ENCODE results near the gene LY6G6F. TPM values are rescaled to one million over a fixed set of nuclear protein-coding genes. Genes with fewer than 3 reads are reported as not detected.
A peak's percentile ranks its signal among the peaks of the same experiment; 100 is the strongest.

Gene LY6G6F
- total RNA-seq, 1 donor from 2014 or later = not detected

DNA sequence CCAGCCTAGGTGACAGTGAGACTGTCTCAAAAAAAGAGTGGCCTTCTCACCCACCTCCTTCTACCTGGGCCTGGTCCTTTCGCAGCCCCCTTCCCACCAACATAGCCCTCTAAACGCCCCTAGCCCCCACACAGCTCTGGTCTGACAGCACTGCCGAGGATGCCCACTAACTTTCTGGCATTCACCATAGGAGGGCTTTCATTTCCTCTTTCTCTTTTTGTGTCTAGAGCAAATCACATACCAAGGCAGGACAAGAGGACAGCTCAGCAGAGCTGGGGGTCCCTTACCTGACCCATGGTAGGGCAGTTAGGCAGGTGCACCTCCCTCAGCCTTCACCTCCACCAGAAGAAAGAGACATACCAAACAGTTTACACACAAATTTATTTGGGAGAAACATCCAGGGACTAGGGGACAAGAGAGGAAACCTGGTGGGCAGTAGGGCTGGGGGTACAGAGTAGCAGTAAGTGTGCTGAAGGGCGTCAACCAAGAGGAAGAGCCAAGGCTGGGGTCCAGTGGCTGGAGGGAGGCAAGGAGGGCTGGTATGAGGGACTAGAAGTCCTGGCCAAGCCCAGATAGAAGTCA, 30.3 kb upstream of the LY6G6F start:
- no peak for DNase-seq (ENCODE audit: low read depth)

GRCh38 chr6:31676904-31677303, 29.8 kb upstream of the LY6G6F start:
- no peak for DNase-seq (ENCODE audit: low read depth)

DNA sequence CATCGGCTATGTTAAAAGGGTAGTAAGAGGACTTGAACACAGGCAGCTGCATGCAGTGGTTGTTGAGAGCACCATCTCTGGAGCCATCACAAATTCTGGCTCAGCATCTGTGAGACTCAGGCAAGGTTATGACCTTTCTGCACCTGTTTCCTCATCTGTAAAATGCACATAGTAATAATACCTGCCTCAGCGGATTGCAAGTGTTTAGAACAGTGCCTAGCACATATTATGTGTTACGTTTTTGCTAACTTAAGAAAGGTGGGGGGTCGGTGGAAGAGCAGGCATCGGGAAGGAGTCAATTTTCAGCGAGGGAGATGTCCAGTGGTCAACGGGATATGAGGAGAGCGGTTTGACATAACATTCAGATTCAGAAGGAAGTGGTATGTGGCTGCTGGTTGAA, 28.7 kb upstream of the LY6G6F start:
- no peak for DNase-seq (ENCODE audit: low read depth)

DNA sequence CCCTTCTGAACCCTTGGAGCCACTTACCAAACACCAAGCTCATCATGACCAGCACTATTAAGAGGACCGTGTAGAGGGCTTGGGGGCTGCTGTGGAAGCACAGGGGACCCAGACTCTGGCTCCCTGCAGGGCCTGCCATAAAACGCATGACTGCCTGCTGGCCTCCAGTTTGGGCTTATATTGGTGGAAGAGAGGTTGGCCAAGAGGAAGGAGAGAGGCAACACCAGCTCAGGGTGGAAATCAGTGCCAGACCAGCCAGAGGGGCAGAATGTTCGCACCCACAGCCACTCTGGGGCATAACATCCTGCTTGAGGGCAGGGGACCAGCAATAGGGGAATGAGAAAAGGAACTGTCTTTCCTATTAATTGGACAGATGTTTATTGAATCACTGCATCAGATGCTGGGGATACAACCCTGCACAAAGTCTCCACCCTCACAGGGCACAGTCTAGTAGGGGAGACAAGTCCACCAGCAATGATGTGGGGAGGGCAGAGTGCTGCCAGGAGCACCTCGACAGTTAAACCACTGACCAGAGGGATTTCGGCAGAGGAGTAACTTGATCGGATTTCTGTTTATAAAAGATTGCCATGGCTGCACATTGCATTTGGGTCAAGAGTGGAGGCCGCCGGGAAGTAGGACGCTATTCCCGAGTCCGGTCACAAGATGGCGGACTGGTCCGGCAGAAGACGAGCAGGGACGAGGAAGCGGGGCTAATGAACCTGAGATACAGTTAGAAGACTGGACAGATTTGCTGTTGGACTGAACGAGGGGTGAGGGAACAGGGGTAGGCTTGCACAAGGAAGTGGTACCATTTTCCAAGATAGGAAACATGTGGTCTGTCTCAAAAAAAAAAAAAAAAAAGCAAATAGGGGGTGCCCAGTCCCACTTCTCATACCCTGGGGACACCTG, 26.2 kb upstream of the LY6G6F start, which contains the start of gene LY6G5C:
Gene LY6G5C (minus strand): TSS at position 842 of the 909 bp plus-strand sequence. CDS start 694 bp downstream, at position 148.
- DNase-seq (ENCODE audit: low read depth) = peak; percentile 89

DNA sequence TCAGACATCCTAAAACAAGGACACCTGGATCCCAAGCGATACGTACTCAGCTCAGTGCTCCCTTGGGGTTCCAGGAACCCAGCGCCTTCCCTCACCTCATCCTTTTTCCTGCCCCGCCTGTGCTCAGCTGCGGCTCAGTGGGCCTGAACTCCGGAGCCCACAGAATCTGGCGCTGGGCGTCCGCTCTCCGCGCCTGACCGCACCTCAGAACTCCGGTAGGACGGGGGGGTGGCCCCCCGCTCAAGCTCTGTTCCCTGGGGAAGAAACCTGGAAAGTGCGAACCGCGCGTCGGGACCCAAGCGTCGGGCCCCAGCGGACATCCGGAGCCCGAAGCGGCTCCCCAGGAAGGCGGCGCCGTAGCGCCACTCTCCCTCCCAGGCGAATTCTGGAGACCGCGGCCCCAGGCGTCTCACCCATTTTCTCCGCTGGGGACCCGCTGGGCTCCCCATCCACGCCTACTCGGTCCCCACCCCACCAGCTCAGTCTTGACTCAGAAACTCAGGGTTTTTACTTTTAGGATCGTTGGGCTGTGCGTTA, 25.5 kb upstream of the LY6G6F start:
- peak; percentile 45 for DNase-seq (ENCODE audit: low read depth)

DNA sequence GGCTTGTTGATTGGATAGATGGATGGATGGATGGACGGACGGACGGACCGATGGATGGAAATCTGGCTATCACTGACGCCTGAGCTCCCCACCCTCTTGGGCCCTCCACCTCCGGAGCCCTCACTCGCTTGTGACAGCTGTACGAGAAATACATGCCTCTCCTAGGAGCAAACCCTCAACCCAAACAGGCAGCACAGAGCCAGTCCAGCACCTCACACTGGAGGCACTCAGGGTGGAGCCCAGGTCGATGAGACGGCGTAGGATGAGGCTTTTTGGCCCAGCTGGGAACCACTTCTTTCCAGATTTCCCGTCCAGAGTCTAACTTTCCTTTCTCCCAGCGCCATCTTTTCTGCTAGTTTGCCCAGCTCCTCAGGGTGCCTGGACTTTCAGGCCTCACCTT, 23.1 kb upstream of the LY6G6F start:
- no peak for DNase-seq (ENCODE audit: low read depth)

DNA sequence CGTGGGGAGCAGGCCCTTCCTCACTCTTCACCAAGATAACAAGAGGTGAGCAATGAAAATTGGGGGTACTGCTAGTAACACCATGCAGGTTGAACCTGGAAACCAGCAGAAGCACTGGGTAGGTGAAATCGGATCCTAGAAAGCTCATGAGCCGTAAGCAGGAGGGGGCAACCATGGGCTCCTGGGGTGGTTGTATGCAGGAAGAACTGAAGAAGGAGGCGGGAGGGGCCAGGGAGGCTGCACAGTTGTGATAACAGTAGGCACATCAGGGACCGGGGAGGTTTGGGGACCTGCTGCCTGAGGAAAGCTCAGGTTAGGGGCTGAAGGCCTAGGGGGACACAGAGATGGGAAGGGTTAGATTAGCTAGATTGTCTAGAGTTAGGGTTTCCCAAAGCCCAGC, 20.2 kb upstream of the LY6G6F start:
- DNase-seq (ENCODE audit: low read depth) = no peak

DNA sequence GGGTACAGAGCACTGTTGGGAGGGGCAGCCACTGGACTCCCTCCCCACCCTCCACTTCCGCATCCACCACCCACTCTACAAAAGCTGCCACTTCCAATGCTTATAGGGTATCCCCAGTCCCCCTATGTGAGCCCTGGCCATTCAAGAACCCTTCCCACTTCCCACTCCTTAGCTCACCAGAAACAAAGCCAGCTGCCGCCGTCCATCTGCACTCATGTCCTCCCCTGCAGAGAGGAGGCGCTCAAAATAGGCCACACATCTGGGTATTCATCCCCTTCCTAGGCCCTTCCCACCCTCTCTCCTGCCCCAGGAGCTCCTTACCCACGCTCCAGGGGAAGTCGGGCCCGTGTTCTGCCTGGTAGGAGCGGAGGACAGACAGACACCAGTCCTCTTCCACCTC, 19.3 kb upstream of the LY6G6F start:
- DNase-seq (ENCODE audit: low read depth) = peak; percentile 70

DNA sequence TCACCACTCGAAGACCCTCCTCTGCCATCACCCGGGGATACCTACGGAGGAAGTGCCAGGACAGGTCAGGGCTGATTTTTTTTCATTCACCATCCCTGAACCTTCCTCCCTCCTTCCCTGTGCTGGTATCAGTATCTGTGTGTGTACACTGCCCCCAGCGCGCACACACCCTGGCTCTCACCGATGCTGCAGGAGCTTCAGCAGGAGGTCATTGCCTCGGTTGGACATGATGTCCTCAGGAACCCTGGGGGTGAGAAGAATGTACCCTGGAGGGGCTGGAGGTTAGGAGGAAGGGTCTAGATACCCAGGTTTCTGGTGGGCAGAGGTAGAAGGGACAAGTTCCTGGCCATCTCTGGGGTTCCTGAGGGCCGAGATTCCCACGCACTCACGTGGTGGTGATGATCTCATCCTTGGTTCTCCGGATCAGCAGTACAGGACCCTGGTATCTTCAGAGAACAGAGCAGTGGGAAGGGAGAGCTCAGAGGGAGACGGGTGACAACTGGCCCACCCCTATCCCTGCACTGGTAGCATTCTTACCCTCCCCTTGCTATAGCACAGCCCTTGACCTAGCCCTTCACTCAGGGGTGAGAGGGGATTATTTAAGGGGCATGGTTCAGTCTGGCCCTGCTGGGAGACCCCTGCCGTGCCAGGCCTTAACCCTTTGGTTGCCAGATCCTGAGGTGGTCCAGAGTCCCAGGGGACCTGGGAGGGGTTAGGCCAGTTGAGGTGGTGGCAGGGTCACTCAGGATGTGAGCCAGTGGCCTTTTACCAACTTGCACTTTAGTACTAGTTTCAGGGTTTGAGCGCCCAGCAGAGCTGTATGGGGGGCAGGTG, 18.6 kb upstream of the LY6G6F start:
- DNase-seq (ENCODE audit: low read depth) = peak; percentile 16

- peak; percentile 7 for DNase-seq (ENCODE audit: low read depth)
These were observed 17.2 kb upstream of the LY6G6F start for GRCh38 chr6:31689249-31690110.

GRCh38 chr6:31690231-31691077, 16.2 kb upstream of the LY6G6F start:
- no peak for DNase-seq (ENCODE audit: low read depth)

- no peak for DNase-seq (ENCODE audit: low read depth)
These were observed 15.6 kb upstream of the LY6G6F start for GRCh38 chr6:31691078-31691463.

- no peak for DNase-seq (ENCODE audit: low read depth)
These were observed 15.0 kb upstream of the LY6G6F start for GRCh38 chr6:31691564-31692108.

DNA sequence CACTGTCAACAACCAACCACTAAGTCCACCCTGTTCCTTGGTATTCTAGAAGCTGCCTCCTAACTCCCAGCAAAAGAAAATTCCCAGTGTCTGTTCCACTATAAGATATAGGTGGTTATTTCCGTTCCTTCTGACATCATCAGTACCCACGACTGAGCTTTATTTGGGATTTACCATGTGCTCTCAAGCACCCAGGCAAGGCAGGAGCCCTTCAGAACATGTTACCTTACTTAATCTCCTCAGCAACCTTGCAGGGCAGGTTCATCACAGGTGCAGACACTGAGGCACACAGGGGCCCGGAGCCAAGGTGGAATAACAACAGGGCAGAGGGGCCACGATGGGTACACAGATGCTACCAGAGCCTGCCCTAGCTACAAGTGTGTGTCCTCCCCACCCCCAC, 14.3 kb upstream of the LY6G6F start:
- DNase-seq (ENCODE audit: low read depth) = no peak

DNA sequence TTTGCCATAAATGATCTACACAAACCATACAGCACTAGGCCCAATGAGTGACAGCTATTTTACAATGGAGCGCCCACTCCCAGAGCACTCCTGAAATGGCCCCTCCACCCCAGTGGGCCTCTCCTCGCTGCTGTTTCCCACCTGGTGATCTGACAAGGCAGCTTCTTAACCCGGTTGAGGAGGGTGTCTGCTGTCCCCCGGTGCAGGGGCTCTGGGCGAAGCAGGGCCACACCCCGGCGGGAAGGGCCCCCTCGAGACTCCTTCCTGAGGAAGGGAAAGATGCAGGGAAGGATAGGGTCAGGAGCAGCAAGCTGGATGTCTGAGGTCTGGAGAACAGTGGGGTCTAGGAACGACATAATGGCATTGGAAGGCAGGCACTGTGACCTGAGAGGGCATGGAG, 13.8 kb upstream of the LY6G6F start:
- DNase-seq (ENCODE audit: low read depth) = no peak

DNA sequence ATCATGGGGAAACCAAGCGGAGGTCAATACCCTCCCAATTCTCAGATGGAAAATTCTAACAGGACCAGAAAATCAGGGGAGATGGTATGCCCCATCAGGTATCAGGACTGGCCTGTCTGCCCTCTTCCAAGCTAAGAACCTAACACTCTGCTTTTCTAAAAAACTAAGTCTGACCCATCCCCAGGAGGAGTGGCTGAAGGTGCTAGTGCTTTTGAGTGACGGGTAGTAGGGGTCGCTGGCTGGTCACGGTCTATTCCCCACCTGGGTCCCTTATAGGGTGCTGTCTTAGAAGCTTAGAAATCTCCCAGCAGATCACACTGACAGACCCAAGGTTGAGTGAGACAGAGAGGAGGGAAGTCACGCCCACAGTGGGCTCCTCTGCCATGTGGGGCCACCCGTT, 13.1 kb upstream of the LY6G6F start:
- DNase-seq (ENCODE audit: low read depth) = no peak

DNA sequence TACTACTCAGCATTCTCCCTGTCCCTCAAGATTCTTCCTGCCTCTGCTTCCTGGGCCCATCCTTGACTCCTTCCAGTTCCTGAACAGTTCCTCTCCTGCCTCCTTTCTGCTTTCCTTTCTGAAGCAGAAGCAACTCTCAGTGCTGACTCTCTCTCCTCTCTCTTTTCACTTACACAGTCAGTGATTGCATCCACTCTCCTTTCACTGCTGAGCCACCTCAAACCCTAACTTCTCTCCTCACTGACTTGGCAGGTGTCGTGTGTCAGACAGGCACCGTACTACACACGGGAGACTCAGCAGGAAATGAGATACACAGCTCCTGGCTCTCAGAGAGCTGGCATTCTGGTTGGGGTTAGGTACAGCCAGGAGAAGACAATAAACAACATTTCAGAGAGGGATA, 9.1 kb upstream of the LY6G6F start:
- no peak for DNase-seq (ENCODE audit: low read depth)

- no peak for DNase-seq (ENCODE audit: low read depth)
These were observed 5.8 kb upstream of the LY6G6F start for GRCh38 chr6:31700740-31701401.

All from myocyte (in vitro differentiated cells).